Measurements from ENCODE around the gene ANKRA2.
A peak's percentile ranks its signal among the peaks of the same experiment; 100 is the strongest.

The ANKRA2 gene, protein sequence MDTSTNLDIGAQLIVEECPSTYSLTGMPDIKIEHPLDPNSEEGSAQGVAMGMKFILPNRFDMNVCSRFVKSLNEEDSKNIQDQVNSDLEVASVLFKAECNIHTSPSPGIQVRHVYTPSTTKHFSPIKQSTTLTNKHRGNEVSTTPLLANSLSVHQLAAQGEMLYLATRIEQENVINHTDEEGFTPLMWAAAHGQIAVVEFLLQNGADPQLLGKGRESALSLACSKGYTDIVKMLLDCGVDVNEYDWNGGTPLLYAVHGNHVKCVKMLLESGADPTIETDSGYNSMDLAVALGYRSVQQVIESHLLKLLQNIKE

DNA sequence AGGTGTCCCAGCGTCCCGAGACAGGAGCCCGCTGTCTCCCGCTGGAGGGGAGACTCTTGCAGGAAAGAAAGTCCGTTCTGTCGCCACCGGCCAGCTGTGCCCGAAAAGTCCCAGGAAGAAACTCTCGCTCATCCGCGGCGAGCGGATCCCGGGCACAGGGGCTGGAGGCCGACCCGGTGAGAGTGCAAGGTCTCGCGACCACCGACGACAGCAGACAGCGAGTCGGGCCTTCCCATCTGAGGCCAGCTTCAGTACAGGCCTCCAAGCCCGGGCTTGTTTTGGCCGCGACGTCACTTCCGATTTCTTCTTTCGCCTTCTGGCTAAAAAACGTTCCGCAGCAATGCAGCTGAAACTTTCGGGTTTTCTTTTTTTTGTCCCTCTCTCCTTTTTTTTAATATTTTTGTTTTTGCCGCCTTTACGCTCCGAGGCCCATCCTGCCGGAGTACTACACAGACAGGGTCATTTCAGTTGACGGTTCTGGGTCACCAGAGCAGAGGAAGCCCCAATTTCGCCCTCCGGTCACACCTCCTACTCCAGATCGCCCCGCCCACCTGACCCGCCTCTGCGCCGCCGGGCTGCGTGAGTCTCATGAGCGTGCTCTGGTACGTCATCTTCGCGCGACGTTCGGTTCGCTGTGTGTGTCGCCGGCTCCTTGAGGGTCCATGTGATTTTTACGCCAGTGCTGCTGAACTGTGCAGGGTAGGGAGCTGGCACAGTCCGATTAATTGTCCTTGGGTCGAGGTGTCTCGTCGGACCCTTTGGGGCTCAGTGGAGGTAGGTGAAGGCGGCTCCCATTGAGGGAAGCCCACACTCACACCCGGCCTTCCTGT, at the start of gene ANKRA2, which contains the start of gene UTP15:
ANKRA2 (minus strand) TSS at position 501 of the 830 bp plus-strand sequence. CDS start 2,758 bp downstream, outside the sequence.
UTP15 (plus strand) TSS at position 605 of the 830 bp plus-strand sequence. CDS start 1,602 bp downstream, outside the sequence.
- peak; percentile 98 for DNase-seq

DNA sequence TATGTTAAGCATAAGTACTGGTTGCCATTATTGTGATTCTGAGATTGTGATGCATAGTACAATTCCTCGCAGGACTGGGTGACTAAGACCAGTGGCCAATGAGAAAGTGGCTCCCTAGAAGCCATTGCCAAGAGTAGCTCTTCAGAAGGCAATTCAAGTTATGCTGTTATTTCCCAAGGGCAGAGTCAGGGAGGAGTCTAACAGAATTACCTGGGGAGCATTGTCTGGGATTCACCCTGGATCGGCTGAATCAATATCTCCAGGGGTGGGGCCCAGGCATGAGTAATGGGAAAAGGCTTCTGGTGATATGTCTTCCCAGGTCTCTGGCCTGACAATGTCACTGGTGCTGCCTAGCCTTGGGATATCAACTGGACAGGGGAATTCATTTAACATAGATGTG, 49.6 kb upstream of the ANKRA2 start:
- DNase-seq, result peak; percentile 56

DNA sequence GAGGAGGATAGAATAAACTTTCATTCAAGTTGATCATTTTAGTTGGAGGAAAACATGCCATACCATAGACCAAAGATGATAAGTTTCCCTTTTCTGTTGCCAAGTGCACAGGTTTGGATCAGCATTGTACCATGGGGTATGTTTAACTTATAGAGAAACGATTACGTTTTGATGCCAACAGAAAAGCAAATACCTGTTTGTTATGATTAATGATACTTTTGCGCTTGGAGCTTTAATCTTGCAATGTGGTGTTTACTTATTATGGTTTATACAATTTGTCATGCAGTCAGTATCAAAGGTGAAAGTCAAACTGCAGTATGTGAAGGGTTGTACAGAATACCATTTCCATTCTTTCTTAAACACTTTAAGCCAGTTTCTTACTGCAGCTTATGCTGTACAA, 47.4 kb upstream of the ANKRA2 start:
- no peak for DNase-seq

DNA sequence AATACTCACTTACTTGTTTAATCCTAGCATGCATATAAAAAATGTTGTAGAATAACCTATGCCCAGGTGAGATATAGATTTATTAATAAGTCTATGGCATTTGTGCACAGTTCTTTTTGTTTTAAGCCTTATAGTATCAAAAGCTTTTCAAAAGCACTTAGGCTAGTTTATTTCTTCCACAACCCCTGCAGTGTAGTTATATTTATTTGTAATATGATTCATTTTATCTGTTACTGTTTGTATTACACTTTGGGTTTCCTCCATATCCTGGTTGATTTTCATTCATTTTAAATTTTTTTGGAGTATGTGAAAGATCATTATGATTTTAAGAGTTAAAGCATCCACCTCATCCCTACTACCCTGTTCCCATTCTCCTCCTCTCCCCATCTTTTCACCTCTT, 41.8 kb upstream of the ANKRA2 start:
- no peak for DNase-seq

DNA sequence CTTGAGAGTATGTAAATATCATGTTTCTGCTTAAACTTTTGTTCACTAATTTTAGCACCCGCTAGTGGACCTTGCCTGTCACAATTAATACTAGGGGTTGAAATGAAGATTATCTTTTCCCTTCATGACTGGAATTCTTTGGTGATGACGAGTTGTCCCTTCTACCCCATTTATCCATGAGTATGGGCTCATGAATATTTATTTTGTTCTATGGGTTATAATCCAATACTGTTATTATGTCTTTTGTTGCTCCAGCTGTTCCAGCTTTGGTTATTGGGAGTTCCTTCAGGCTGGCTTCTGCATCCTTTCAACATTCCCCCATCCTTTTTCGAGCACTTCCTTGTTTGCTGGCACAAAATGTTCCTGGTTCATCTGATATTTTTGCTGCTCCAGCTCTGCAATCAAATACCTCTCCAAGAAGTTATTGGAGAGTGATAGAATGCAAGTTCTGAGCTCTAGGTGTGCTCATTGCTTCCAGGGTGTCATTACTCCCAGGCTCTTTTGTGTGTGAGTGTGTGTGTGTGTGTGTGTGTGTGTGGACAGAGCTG, 40.8 kb upstream of the ANKRA2 start:
- DNase-seq, result no peak

DNA sequence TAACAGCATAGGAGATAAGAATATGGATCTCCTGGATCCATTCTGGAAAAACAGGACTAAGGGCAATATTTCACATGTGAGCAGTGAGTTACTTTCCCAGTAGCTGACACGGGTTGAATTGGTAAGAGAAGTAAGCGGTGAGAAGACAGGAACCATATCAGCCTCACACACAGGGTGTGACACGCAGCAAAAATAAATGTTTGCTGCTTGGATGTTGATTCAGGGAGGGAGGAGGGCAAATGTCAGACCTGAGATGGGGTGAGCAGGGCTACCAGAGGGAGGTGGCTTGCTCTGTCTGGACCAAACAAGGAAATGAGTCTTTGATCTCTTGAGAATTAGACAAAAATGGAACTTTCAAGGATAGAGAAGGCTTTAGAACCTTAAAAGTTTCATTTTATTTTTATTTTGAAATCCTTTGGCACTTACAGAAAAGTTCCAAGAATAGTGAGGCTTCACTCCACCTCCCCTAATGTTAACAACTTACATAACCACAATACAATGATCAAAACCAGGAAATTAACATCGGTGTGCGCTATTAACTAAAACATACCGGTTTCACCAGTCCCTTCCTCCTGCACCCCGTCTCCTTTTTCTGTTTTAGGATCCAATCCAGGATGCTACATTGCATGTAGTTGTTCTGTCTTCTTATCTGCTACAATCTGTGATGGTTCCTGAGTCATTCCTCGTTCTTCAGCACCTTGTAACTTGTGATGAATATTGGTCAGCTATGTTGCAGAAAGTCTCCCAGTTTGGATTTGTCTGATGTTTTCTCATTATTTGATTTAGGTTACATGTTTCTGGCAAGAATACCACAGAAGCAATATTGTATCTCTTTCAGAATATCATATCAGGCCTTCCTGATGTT, 40.0 kb upstream of the ANKRA2 start:
- DNase-seq, result no peak

DNA sequence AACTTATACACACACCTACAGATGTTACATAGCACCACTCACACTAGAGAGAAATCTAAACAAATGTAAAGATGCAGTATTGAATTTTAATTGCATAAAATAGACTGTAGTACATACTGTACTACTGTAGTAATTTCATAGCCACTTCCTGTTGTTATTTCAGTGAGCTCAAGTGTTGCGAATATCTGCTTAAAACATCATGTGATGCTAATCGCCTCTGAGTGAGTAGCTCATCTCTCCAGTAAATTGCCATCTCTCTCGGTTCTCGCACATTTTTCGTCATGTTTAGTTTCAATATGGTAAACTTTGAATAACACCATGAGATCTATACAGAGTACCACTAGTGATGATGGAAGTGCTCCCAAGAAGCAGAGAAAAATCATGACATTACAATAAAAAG, 38.6 kb upstream of the ANKRA2 start:
- DNase-seq, result no peak

DNA sequence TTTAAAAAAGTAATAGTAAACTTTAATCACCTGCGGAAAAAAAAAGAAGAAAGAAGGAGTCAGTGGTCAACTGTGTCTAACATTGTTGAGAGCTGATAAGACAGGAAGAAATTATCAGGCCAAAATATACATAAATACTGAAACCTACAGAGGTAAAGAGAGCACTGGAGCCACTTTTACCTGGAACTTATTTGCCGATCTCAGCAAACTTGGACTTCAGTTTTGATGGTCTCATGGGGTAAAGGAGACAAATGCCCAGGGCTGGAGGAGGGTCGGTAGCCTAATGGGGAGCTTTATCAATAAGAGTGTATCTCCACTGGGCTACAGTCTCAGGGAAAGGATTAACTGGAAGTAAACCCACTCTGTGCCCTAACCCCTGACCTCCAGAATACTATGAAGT, 33.9 kb upstream of the ANKRA2 start:
- DNase-seq, result no peak

DNA sequence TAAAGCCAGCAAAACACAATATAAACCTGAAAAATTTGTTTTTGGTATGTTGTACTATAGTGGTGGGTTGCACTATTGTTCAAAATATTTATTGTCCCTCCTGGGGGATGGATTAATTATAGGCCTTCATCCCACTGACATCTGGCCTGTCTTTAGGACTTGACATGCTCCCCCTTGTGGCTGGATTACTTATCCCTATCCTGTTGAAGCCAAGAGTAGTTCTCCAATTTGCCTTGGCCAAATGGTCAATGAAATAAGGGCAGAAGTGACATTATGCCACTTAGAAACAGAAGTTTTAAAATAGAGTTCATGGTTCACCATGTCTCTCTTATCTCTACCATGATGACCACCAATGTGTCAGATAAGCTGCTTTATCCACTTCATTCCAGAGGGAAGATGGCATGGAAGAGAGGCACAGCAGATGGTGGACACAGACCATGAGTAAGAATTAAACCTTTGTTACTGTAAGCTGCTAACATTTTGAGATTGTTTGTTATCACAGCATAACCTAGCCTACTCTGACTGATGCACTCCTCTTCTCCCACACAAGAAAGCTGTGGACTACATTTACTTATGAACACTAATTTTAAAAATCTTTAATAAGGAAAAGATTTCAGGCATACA, 31.4 kb upstream of the ANKRA2 start:
- DNase-seq, result no peak

DNA sequence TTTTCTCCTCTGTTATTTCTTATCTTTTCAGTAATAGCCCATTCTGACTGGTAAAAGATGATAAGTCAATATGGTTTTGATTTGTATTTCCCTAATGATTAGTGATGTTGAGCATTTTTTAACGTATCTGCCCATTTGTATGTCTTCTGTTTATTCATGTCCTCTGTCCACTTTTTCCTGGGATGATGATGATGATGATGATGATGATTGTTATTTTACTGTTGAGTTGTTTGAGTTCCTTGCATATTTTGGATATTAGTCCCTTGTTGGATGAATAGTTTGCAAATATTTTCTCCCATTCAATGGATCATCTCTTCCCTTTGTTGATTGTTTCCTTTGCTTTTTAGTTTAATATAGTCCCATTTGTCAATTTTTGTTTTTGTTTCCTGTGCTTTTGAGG, 27.1 kb upstream of the ANKRA2 start:
- DNase-seq, result no peak

DNA sequence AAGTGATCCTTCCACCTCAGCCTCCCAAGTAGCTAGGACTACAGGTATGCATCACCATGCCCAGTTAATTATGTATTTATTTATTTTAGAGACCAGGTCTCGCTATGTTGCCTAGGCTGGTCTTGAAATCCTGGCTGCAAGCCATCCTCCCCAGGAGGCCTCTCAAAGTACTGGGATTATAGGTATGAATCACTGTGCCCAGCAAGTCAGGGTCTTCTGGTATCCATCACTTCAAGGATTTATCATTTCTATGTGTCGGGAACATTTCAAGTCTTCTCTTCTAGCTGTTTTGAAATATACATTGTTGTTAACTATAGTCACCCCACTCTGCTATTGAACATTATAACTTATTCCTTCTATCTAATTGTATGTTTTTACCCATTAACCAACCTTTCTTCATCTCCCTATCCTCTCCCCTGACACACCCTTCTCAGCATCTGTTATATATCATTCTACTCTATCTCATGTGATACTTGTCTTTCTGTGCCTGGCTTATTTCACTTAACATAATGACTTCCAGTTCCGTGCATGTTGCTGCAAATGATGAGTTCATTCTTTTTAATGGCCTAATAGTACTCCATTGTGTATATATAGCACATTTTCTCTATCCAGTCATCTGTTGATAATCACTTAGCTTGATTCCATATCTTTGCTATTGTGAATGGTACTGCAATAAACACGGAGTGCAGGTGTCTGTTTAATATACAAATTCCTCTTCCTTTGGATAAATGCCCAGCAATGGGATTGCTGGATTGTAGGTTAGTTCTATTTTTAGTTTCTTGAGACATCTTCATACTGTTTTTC, 26.5 kb upstream of the ANKRA2 start:
- DNase-seq, result no peak

DNA sequence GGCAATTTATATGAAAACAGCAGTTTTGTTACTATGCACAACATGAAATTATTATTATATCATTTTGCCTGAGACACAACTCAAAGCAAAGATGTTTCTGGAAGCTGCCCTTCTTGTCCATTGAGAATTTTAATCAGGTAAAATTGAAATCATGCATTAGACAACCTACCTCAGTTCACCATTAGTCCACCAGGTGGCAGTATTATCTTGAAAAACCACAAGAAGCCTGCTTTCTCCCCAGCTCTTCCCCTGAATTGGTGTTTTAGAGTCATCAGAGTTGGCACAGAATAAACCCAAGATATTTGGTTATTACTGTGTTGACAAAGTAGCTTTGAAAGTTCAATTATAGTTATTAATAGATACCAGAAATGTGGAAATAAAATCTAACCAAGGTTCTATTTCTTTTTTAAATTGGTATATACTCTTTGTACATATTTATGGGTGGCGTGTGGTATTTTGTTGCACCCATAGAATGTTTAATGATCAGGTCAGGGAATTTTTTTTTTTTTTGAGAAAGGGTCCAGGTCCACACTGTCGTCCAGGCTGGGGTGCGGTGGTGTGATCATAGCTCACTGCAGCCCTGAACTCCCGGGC, 25.8 kb upstream of the ANKRA2 start:
- no peak for DNase-seq

DNA sequence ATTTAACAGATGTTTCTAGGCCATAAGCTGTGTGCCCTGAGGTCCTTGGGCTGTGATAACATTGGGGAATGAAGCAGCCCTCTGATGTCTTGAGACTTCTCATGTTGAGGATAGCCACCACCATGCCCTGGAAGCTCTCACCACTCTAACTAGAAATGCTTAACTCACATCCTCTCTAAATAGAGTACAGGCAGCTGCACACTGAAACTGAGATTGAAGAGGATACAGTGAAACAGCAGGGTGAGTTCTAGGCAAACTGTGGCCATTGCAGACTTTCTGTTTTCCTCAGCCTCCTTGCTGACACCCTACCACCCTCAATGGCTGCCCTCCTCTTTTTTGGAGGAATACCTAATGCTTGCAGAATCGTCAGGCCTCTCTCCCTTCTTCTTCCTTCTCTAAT, 22.5 kb upstream of the ANKRA2 start:
- DNase-seq, result no peak

DNA sequence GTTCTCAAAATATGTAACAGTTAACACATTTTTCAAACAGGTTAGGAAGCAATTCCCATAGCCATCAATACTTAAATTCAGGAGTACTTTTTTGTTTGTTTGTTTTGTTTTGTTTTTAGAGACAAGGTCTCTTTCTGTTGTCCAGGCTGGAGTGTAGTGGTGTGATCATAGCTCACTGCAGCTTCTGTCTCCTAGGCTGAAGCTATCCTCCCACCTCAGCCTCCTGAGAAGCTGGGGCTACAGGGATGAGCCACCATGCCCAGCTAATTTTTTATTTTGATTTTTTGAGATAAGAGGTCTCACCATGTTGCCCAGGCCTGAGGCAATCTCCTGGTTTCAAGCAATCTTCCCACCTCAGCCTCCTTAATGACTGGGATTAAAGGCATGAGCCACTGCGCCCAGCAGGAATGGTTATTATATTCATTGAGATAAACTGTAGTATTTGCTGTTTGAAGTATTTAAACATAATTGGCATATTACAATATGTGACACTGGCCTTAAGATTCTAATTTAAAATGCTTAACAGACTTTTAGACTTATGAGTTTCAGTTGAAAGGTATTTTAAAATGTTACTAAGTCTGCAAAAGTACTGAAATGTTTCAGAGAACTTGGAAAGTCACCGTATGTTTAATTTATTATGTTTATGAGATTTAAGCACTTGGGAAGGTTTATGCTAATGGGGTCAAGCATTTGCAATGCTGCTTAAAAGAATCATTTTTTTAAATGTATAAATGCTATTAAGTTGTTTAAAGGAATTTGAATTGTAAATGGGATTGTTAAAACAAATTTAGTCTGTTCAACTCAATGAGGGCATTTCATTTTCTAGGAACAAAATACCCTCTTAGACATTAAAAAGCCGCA, 17.1 kb upstream of the ANKRA2 start:
- DNase-seq, result no peak

DNA sequence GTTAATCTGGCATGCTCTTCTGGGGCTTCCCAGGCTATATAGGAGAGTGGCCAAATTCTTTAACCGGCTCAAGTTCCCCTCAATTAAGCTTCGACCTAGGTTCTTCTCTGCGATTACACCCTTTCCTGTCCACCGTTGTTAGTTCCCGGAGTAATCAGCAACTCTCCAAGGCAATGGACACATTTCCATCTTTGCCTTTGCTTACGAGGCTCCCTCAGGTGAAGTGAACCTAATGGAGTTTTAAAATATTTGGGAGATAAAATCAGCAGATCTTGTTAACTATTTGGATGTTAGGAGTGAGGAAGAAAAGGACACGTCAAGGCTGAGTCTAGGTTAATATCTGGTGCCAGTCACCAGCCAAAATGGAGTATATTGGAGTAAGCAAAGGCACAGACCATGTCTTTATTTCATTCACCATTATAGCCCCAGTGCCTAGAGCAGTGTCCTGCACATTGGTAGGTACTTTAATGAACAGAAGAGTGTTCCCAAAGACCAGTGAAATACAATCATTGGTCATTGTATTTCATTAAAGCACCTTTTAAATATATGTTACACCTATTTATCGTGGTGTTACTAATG, 619 bp upstream of the ANKRA2 start:
- no peak for DNase-seq

DNA sequence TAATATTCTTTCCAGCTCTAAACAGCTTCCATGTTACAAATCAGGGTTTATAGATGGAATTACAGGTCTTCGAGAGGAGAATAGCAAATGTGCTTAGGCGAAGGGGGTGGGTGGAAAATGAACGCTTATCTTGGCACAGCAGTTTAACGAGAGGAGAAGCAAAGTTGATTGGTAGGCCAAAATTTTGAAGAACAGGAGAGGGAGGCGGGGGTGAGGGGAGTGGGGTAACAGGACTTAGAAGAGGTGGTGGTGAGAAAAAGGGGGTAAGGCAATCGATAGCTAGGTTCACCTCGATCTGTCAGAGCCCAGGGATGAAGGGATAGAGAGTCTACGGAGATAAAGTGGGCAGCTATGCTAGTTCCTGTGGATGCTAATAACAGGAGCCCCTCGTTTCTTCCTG, 764 bp downstream of the ANKRA2 start:
- no peak for DNase-seq

DNA sequence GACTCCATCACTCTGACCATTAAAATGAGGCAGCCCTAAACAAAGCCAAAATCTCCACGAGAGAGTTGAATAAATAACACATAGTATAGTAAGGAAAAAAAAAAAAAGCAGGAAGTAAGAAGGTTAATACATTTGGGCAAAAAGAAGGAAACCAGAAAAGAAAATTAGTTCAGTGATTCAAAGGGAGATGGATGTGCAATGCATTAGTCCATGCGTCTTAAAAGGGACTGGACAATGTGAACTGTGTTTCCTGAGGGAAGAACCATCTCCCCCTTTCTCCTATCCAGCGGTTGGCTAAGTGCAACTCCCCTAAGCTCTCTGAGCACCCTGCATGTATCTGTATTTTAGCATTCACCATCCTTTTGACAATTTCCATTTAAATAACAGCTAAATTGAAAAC, 1.4 kb downstream of the ANKRA2 start:
- DNase-seq, result no peak

DNA sequence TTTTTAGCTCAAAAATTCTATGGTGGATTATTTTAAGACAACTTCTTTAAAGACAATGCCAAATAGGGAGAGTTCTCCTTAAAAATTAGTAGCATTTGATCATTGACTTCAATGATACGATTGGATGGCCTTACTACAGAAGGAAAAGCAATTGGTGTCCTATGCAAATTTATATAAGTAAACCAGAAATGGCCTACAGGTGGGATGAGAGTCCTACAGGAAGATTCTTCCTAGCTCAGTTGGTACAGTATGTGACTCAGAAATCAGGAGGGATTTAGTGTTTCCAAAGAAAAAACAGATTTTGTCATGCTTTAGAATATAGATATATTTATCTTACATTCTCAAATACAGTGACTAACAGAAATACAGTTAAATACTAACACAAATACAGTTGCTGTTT, 6.5 kb downstream of the ANKRA2 start:
- no peak for DNase-seq

DNA sequence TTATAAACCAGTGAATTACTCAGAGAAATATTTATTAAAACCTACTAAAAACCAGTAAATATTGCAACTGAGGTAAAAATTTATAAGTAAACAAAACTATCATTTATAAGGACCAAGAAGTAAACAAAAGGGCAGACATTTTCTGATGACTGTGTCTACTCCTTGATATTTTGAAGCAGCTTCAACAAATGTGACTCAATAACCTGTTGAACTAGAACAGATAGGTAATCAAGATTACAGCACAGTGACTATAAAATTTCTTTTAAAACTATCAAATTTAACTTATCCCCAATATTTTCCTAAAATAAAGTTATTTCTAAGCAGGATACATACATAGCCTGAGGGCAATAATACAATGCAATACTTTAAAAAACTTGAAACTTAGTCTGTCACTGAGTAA, 12.8 kb downstream of the ANKRA2 start:
- no peak for DNase-seq

DNA sequence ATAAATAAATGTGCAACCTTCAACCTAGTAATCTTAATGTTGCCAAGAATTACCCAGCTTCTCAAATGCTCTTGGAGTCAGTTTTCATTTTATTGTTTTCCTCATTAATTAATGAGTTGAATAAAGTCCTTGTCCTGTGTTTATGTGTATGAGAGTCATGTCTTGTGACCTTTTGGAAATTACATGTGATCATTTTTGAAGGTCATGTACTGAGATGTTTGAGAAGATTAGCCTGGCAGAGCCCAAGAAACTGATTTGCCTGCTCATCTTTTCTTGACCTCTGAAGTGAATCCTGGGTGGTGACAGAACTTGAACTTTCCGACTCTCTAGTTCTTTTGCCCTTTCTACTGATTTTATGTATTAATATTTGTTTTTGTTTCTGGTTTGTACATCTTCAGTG, 15.4 kb downstream of the ANKRA2 start:
- no peak for DNase-seq

Data from islet precursor cell (in vitro differentiated cells).